HUES6 (cell line): Measurements from ENCODE around the gene S1PR5.

ENCODE experiments used
- H3K27ac ChIP-seq: 2 replicates; pipeline ENCODE4 v1.7.0; 2013; ENCODE audit warnings: low read depth, mild to moderate bottlenecking, low read length, inconsistent platforms
- H3K27me3 ChIP-seq: 2 replicates; pipeline ENCODE4 v1.6.1; 2013; ENCODE audit warnings: low read length; ENCODE audit not compliant: control insufficient read depth, insufficient read depth
- H3K36me3 ChIP-seq: 2 replicates; pipeline ENCODE4 v1.6.1; 2013; ENCODE audit warnings: low read length; ENCODE audit not compliant: control insufficient read depth, insufficient read depth
- H3K4me1 ChIP-seq: 2 replicates; pipeline ENCODE4 v1.6.1; 2013; ENCODE audit warnings: low read length; ENCODE audit not compliant: control insufficient read depth, insufficient read depth
- H3K4me3 ChIP-seq: 2 replicates; pipeline ENCODE4 v1.5.1; 2013; ENCODE audit warnings: low read depth, low read length
- H3K9ac ChIP-seq: one replicate; pipeline ENCODE4 v1.6.1; 2013; ENCODE audit warnings: mild to moderate bottlenecking, low read length
- H3K9me3 ChIP-seq: 2 replicates; pipeline ENCODE4 v1.6.1; 2013; ENCODE audit warnings: low read depth, low read length; ENCODE audit not compliant: control insufficient read depth, insufficient read depth

Gene S1PR5

DNA sequence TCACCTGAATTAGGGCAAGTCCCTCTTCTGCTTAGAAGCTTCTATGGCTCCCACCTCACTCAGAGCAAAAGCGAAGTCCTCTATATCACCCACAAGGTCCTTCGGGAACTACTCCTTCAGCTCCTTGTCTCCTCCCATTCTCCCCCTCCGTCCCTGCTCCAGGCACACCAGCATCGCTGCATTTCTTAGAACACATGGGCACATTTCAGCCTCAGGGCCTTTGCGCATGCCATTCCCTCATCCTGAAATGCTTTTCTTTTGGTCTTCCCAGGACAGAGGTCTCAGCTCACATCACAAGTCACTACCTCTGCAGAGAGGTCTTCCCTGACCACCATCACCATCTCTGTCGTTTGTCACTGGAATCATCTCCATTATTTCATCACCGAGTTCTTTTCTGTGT, 4.0 kb downstream of the S1PR5 start:
- Histone ChIP-seq H3K9ac (no peak overlapping the region), H3K9me3 (no peaks in the 10 kb centered on the region), H3K4me1 (peaks cover 17% of the 10 kb centered on the region), H3K27me3 (peaks cover 59% of the 10 kb centered on the region), H3K4me3 (no peak overlapping the region), H3K36me3 (no peaks in the 10 kb centered on the region), H3K27ac (no peak overlapping the region)

DNA sequence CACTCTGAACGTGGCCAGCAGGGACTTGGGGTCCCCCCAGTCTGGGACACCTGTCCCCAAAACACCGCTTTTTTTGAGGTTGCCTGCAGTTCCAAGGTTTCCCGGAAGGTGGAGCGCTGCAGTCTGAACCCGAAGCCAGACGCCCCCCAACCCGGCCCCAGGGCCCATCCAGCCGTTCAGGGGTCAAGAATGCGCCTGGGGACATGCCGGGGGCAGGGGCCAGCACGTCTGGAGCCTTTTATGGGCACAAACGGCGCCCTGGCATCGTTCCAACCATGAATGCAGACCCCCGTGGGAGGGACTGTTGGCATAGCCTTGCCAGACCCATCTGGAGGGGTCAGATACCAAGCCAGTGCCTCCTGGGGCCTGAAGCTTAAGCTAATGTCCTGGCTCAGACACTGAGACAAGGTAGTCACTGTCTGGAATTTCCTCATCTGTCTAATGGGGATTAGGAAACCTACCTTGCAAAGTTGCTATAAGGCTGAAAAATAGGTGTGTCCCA, 6.9 kb downstream of the S1PR5 start:
- Histone ChIP-seq H3K27ac (no peak overlapping the region), H3K4me1 (peaks cover 10% of the 10 kb centered on the region), H3K9me3 (no peaks in the 10 kb centered on the region), H3K36me3 (no peaks in the 10 kb centered on the region), H3K4me3 (no peak overlapping the region), H3K9ac (peak overlapping the region; percentile 0), H3K27me3 (peaks cover 30% of the 10 kb centered on the region)

DNA sequence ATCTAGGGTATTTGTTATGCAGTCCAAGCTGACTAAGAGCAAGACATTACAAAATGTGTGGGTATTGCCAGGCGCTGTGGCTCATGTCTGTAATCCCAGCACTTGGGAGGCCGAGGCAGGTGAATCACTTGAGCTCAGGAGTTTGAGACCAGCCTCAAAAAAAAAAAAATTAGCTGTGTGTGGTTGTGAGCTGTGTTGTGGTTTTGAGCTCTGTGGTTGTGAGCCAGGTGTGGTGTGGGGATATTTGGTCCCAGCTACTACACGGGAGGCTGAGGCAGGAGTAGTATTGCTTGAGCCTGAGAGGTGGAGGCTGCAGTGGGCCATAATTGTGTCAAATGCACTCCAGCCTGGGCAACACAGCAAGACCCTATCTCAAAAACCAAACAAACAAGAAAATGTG, 8.5 kb downstream of the S1PR5 start:
- Histone ChIP-seq H3K9me3 (no peaks in the 10 kb centered on the region), H3K4me1 (peaks cover 5% of the 10 kb centered on the region; the same call in 1 of the 2 replicates), H3K36me3 (no peaks in the 10 kb centered on the region), H3K27ac (no peak overlapping the region), H3K9ac (no peak overlapping the region), H3K27me3 (peaks cover 14% of the 10 kb centered on the region), H3K4me3 (no peak overlapping the region)

- Histone ChIP-seq H3K36me3 (no peaks in the 10 kb centered on the region), H3K9ac (no peak overlapping the region)
Measured at GRCh38 chr19:10508036-10508435, 9.2 kb downstream of the S1PR5 start.

GRCh38 chr19:10505583-10506229, 11.5 kb downstream of the S1PR5 start:
- Histone ChIP-seq H3K4me3 (no peak overlapping the region), H3K27ac (no peak overlapping the region)

More at GRCh38 chr19:10508036-10508435, 9.2 kb downstream of the S1PR5 start:
- Histone ChIP-seq H3K9me3 (no peaks in the 10 kb centered on the region), H3K4me3 (no peak overlapping the region), H3K27ac (no peak overlapping the region), H3K27me3 (peaks cover 7% of the 10 kb centered on the region), H3K4me1 (peaks cover 5% of the 10 kb centered on the region; the same call in 1 of the 2 replicates)

DNA sequence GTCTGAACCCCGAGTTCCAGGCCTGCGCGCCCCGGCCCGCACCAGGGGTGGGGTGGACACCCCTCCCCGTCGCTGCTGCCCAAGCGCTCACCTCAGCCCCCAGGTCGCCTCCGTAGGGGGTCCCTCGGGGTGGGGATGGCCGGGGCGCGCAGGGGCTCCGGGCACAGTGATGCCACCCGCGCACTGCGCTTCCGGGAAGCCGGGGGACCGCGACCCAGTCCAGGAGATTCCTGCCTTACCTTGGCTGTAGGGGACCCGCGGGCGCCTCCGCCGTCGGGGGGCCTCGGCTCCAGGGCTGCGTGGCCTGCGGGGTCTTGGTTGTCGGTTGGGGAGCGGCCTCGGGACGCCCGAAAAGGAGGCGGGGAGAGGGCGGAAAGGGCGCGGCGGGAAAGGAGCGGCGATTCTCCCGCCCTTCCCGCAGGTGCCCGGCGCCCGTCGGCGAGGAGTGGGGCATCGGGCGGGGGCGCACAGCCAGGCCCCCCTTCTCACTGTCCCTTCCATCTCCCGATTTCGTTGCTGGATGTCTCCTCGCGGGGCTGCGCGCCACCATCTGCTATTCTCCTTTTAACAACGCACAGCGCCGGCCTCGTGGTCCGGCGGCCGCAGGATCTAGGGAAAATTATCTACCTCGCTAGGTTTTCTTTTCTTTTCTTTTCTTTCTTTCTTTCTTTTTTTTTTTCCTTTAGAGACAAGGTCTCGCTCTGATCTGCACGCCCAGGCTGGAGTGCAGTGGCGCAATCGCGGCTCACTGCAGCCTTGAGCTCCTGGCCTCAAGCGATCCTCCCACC, 14.1 kb downstream of the S1PR5 start, which contains the start of gene KEAP1:
KEAP1 (minus strand) TSS at position 355 of the 788 bp plus-strand sequence. CDS start 3,323 bp downstream, outside the sequence.
- Histone ChIP-seq H3K9me3 (no peaks in the 10 kb centered on the region), H3K9ac (peak within 1 kb of the TSS; percentile 99), H3K27ac (peak within 1 kb of the TSS; percentile 100), H3K36me3 (peaks cover 15% of the 10 kb centered on the region), H3K27me3 (no peaks in the 10 kb centered on the region), H3K4me1 (peaks cover 18% of the 10 kb centered on the region), H3K4me3 (peak within 1 kb of the TSS; percentile 80)

More at GRCh38 chr19:10505583-10506229, 11.5 kb downstream of the S1PR5 start:
- Histone ChIP-seq H3K4me1 (peaks cover 10% of the 10 kb centered on the region), H3K27me3 (no peaks in the 10 kb centered on the region), H3K36me3 (no peaks in the 10 kb centered on the region), H3K9me3 (no peaks in the 10 kb centered on the region), H3K9ac (no peak overlapping the region)

GRCh38 chr19:10502524-10503001, 14.7 kb downstream of the S1PR5 start:
- peaks cover 16% of the 10 kb centered on the region for H3K36me3 ChIP-seq
- no peaks in the 10 kb centered on the region for H3K27me3 ChIP-seq
- H3K9me3 ChIP-seq: no peaks in the 10 kb centered on the region

GRCh38 chr19:10501971-10502523, 15.2 kb downstream of the S1PR5 start:
- Histone ChIP-seq H3K9ac (peak overlapping the region; percentile 99), H3K36me3 (peaks cover 21% of the 10 kb centered on the region), H3K9me3 (no peaks in the 10 kb centered on the region), H3K4me1 (peaks cover 18% of the 10 kb centered on the region), H3K27me3 (no peaks in the 10 kb centered on the region), H3K27ac (peak overlapping the region; percentile 100), H3K4me3 (peak overlapping the region; percentile 80)

More at GRCh38 chr19:10502524-10503001, 14.7 kb downstream of the S1PR5 start:
- H3K4me3 ChIP-seq: peak overlapping the region; percentile 80
- peak overlapping the region; percentile 100 for H3K27ac ChIP-seq
- peak overlapping the region; percentile 99 for H3K9ac ChIP-seq
- H3K4me1 ChIP-seq: peaks cover 18% of the 10 kb centered on the region

GRCh38 chr19:10500247-10500592, 17.0 kb downstream of the S1PR5 start:
- Histone ChIP-seq H3K27me3 (no peaks in the 10 kb centered on the region), H3K4me3 (no peak overlapping the region), H3K36me3 (peaks cover 35% of the 10 kb centered on the region), H3K9me3 (no peaks in the 10 kb centered on the region), H3K9ac (no peak overlapping the region), H3K4me1 (peaks cover 18% of the 10 kb centered on the region), H3K27ac (no peak overlapping the region)

DNA sequence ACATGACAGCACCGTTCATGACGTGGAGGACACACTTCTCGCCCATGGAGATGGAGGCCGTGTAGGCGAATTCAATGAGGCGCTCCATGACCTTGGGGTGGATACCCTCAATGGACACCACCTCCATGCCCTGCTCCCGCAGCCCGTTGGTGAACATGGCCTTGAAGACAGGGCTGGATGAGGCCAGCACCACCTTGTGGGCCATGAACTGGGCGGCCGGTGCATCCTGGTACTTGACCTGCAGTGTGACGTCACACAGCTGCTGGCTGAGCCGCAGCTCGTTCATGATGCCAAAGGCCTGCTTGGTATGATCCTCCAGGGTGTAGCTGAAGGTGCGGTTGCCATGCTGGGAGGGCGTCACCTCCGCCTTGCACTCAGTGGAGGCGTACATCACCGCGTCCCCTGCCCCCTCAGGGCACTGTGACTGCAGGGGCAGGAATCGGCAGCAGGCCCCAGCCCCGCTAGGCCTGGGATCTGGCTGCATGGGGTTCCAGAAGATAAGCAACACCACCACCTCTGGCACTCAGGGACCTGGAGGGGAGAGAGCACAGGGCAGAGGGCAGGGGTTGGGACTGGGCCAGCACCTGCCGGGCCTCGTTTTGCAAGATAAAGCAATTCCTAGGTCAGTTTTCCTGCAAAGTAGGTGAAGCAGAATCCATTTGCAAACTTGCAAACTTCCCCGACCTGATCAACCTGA, 17.5 kb downstream of the S1PR5 start:
- H3K4me3 ChIP-seq: no peak overlapping the region
- H3K27ac ChIP-seq: no peak overlapping the region
- no peak overlapping the region for H3K9ac ChIP-seq
- no peaks in the 10 kb centered on the region for H3K9me3 ChIP-seq
- peaks cover 40% of the 10 kb centered on the region for H3K36me3 ChIP-seq
- H3K27me3 ChIP-seq: no peaks in the 10 kb centered on the region
- H3K4me1 ChIP-seq: peaks cover 18% of the 10 kb centered on the region
